ENCODE results near the gene LIME1.

LIME1 gene

GRCh38 chr20:63745424-63745805, 9.0 kb downstream of the LIME1 start:
- Histone ChIP-seq H3K4me3 (ENCODE audit: low read length) (no peak overlapping the region), H4K20me1 (ENCODE audit: control insufficient read depth, insufficient read depth, low read depth, low read length) (no peaks in the 10 kb centered on the region), H3F3A (ENCODE audit: control insufficient read depth, insufficient read depth) (0 out of 2 replicates have a peak, but pooled peaks cover 4% of the 10 kb centered on the region), H3K9me3 (ENCODE audit: control insufficient read depth, insufficient read depth, low read length) (no peaks in the 10 kb centered on the region), H3K27me3 (ENCODE audit: control insufficient read depth, low read length) (no peaks in the 10 kb centered on the region), H3K4me1 (ENCODE audit: control insufficient read depth, low read length) (peaks cover 12% of the 10 kb centered on the region), H3K36me3 (ENCODE audit: control insufficient read depth, low read length) (no peaks in the 10 kb centered on the region), H3K4me2 (ENCODE audit: low read length) (no peak overlapping the region), H3K9me2 (replicated peaks; ENCODE audit: control insufficient read depth, low read length) (no peaks in the 10 kb centered on the region), H3K79me2 (ENCODE audit: control insufficient read depth, low read length) (no peaks in the 10 kb centered on the region), H3K27ac (ENCODE audit: low read depth, low read length) (no peak overlapping the region)
- no peak for TF ChIP-seq CTCF (IDR thresholded peaks at IDR 0.05; ENCODE audit: low read depth, low read length, poor library complexity, severe bottlenecking)
- TF ChIP-seq EZH2phosphoT487 (IDR thresholded peaks at IDR 0.05; ENCODE audit: borderline replicate concordance, low read length): no peak

GRCh38 chr20:63745961-63746731, 9.7 kb downstream of the LIME1 start:
- Histone ChIP-seq H3K9me3 (ENCODE audit: control insufficient read depth, insufficient read depth, low read length) (no peaks in the 10 kb centered on the region), H3K79me2 (ENCODE audit: control insufficient read depth, low read length) (no peaks in the 10 kb centered on the region), H3K36me3 (ENCODE audit: control insufficient read depth, low read length) (no peaks in the 10 kb centered on the region), H3F3A (ENCODE audit: control insufficient read depth, insufficient read depth) (0 out of 2 replicates have a peak, but pooled peaks cover 4% of the 10 kb centered on the region), H4K20me1 (ENCODE audit: control insufficient read depth, insufficient read depth, low read depth, low read length) (no peaks in the 10 kb centered on the region), H3K4me2 (ENCODE audit: low read length) (no peak overlapping the region), H3K27ac (ENCODE audit: low read depth, low read length) (no peak overlapping the region), H3K4me1 (ENCODE audit: control insufficient read depth, low read length) (peaks cover 11% of the 10 kb centered on the region), H3K27me3 (ENCODE audit: control insufficient read depth, low read length) (no peaks in the 10 kb centered on the region), H3K9me2 (replicated peaks; ENCODE audit: control insufficient read depth, low read length) (no peaks in the 10 kb centered on the region), H3K4me3 (ENCODE audit: low read length) (no peak overlapping the region)
- TF ChIP-seq EZH2phosphoT487 (IDR thresholded peaks at IDR 0.05; ENCODE audit: borderline replicate concordance, low read length) (no peak), CTCF (IDR thresholded peaks at IDR 0.05; ENCODE audit: low read depth, low read length, poor library complexity, severe bottlenecking) (no peak)

GRCh38 chr20:63746751-63747315, 10.4 kb downstream of the LIME1 start:
- H3K9me3 ChIP-seq (ENCODE audit: control insufficient read depth, insufficient read depth, low read length): no peaks in the 10 kb centered on the region
- no peaks in the 10 kb centered on the region for H3K9me2 ChIP-seq (replicated peaks; ENCODE audit: control insufficient read depth, low read length)
- H3K79me2 ChIP-seq (ENCODE audit: control insufficient read depth, low read length): no peaks in the 10 kb centered on the region
- H3K4me1 ChIP-seq (ENCODE audit: control insufficient read depth, low read length): peaks cover 14% of the 10 kb centered on the region
- H3K36me3 ChIP-seq (ENCODE audit: control insufficient read depth, low read length): no peaks in the 10 kb centered on the region
- no peaks in the 10 kb centered on the region for H4K20me1 ChIP-seq (ENCODE audit: control insufficient read depth, insufficient read depth, low read depth, low read length)
- H3K27ac ChIP-seq (ENCODE audit: low read depth, low read length): no peak overlapping the region
- no peak overlapping the region for H3K4me3 ChIP-seq (ENCODE audit: low read length)
- TF ChIP-seq CTCF (IDR thresholded peaks at IDR 0.05; ENCODE audit: low read depth, low read length, poor library complexity, severe bottlenecking): no peak
- no peak for TF ChIP-seq EZH2phosphoT487 (IDR thresholded peaks at IDR 0.05; ENCODE audit: borderline replicate concordance, low read length)
- H3K27me3 ChIP-seq (ENCODE audit: control insufficient read depth, low read length): no peaks in the 10 kb centered on the region
- H3F3A ChIP-seq (ENCODE audit: control insufficient read depth, insufficient read depth): 0 out of 2 replicates have a peak, but pooled peaks cover 4% of the 10 kb centered on the region
- H3K4me2 ChIP-seq (ENCODE audit: low read length): no peak overlapping the region
